OCI-LY1 (cell line): ENCODE data around the gene DNMBP.

Experiments used
- CTCF ChIP-seq: fragments of 200-600 bp; sonication (generic), shearing (Covaris generic); IDR thresholded peaks from 2 replicates; pipeline ENCODE4 v1.5.1; 2017; ENCODE audit warnings: mild to moderate bottlenecking, antibody characterized with exemption, low read length, moderate library complexity, mixed read lengths
- EZH2 ChIP-seq: fragments of 200-600 bp; sonication (generic), shearing (Covaris generic); IDR thresholded peaks from 2 replicates; pipeline ENCODE4 v1.8.0; 2017; ENCODE audit warnings: borderline replicate concordance, mixed run types, mild to moderate bottlenecking, antibody characterized with exemption, low read length, moderate library complexity, mixed read lengths

GRCh38 chr10:99926925-99927720 lies 82.6 kb downstream of the DNMBP start:
- TF ChIP-seq CTCF, result no peak
- no peak for TF ChIP-seq EZH2
